Activated CD4-positive, alpha-beta memory T cell treated with anti-CD3 and anti-CD28 coated beads, Interleukin-2, amount 10 ng/mL, durations not matched to agents 7 days and 5 days (primary cell): Measurements from ENCODE around the gene HPCAL1. TPM values are rescaled to one million over a fixed set of nuclear protein-coding genes. Genes with fewer than 3 reads are reported as not detected.
"Not testable (repeated sequence)": the region's sequence is repeated elsewhere in the genome, so short reads cannot be mapped to it uniquely, and the experiment has no call there.

Experiments
- CTCF ChIA-PET: fragments of 350-600 bp; sonication (Branson Sonifier 250); formaldehyde crosslinking; loops from one replicate; lab custom pipeline; 2021; ENCODE audit warnings: antibody characterized with exemption, inconsistent platforms; lab: Charles Lee
- POLR2A ChIA-PET: fragments of 350-600 bp; sonication (Branson Sonifier 250); formaldehyde crosslinking; loops from one replicate; lab custom pipeline; 2021; ENCODE audit warnings: antibody characterized with exemption; lab: Charles Lee
- DNase-seq: peaks from one replicate; pipeline ENCODE4 v3.0.0-alpha.2; 2020
- H3K27ac Mint-ChIP-seq: one replicate; pipeline ENCODE4 v1.8.0; 2021; ENCODE audit warnings: mild to moderate bottlenecking, mixed read lengths
- H3K27me3 Mint-ChIP-seq: one replicate; pipeline ENCODE4 v1.8.0; 2021; ENCODE audit warnings: mixed read lengths
- H3K36me3 Mint-ChIP-seq: one replicate; pipeline ENCODE4 v1.8.0; 2021; ENCODE audit warnings: low read depth, mixed read lengths
- H3K4me1 Mint-ChIP-seq: one replicate; pipeline ENCODE4 v1.8.0; 2021; ENCODE audit warnings: mixed read lengths
- H3K4me3 Mint-ChIP-seq: one replicate; pipeline ENCODE4 v1.8.0; 2021; ENCODE audit warnings: mild to moderate bottlenecking, mixed read lengths
- H3K9me3 Mint-ChIP-seq: one replicate; pipeline ENCODE4 v1.8.0; 2021; ENCODE audit warnings: mixed read lengths
- total RNA-seq, 2 experiments: library from RNA; stranded (reverse); gene quantifications; one replicate each; pipeline ENCODE4 v1.2.3, GENCODE V29; 2021

The HPCAL1 gene
- total RNA-seq, 2 experiments from 2014 or later = 70.0 to 71.4 TPM

DNA sequence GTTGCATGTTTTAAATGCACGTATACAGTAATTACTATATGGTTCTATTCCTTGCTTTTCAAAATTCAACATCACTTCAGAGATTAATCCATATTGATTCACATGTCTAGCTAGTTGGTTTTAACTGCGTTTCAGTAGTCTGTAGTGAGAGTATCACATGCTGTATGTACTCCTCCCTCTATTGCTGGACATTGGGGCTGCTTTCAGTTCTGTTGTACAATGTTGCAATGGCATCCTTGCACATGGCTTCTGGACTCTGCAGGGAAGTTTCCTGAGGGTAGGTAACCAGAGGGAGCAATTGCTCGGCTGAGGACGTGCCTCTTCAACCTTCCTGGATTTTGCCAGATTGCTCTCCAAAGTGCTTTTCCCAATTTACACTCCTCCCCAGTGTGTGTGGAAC is 10.7 kb upstream of the HPCAL1 start:
- Mint-ChIP-seq H3K9me3 (peaks cover 2% of the 10 kb centered on the region), H3K36me3 (peaks cover 2% of the 10 kb centered on the region), H3K27me3 (no peaks in the 10 kb centered on the region), H3K4me1 (peaks cover 4% of the 10 kb centered on the region), H3K4me3 (no peak overlapping the region), H3K27ac (no peak overlapping the region)
- ChIA-PET CTCF (no interaction called here), POLR2A (no interaction called here)
- no peak for DNase-seq

DNA sequence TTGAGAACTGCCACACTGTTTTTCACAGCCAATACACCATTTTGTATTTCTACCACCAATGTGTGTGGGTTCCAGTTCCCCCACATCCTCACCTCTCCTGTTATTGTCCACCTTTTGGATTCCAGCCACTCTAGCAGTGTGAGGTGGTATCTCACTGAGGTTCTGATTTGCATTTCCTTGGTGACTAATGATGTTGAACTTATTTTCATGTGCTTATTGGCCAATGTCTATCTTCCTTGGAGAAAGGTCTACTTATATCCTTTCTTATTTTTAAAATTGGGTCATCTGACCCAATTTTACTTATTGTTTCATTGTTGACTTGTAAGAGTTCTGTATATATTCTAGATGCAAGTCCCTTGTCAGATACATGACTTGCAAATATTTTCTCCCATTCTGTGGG is 9.1 kb upstream of the HPCAL1 start:
- DNase-seq = no peak
- CTCF ChIA-PET = interaction anchor here (3.2 kb wide), 1 partner anchor 115 kb away, joined by 13 read pairs; no protein-coding TSS in a partner anchor
- no peak overlapping the region for H3K27ac Mint-ChIP-seq
- no peaks in the 10 kb centered on the region for H3K27me3 Mint-ChIP-seq
- POLR2A ChIA-PET = interaction anchor here (1.2 kb wide), 1 partner anchor 8 kb away, joined by 3 read pairs; no protein-coding TSS in a partner anchor
- H3K4me3 Mint-ChIP-seq = no peak overlapping the region
- H3K9me3 Mint-ChIP-seq = peaks cover 2% of the 10 kb centered on the region
- H3K36me3 Mint-ChIP-seq = peaks cover 2% of the 10 kb centered on the region
- H3K4me1 Mint-ChIP-seq = peaks cover 19% of the 10 kb centered on the region

DNA sequence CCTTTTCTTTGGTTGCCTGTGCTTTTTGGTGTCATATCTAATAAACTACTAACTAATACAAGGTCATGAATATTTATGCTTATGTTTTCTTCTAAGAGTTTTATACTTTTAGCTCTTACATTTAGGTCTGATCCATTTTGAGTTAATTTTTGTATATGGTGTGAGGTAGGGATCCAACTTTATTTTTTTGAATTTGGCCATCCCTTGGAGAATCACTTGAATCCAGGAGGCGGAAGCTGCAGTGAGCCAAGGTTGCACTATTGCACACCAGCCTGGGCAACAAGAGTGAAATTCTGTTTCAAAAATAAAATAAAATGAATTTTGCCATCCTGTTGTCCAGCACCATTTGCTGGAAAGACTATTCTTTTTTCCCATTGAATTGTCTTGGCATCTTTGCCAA is 8.6 kb upstream of the HPCAL1 start:
- no peak overlapping the region for H3K4me3 Mint-ChIP-seq
- H3K4me1 Mint-ChIP-seq = peaks cover 24% of the 10 kb centered on the region
- POLR2A ChIA-PET = no interaction called here
- peaks cover 2% of the 10 kb centered on the region for H3K9me3 Mint-ChIP-seq
- CTCF ChIA-PET = interaction anchor here (1.2 to 3.2 kb wide), 2 partner anchors 10 to 114 kb away, joined by 4 to 13 read pairs; no protein-coding TSS in a partner anchor
- no peaks in the 10 kb centered on the region for H3K27me3 Mint-ChIP-seq
- no peak overlapping the region for H3K27ac Mint-ChIP-seq
- H3K36me3 Mint-ChIP-seq = peaks cover 2% of the 10 kb centered on the region
- DNase-seq = no peak

DNA sequence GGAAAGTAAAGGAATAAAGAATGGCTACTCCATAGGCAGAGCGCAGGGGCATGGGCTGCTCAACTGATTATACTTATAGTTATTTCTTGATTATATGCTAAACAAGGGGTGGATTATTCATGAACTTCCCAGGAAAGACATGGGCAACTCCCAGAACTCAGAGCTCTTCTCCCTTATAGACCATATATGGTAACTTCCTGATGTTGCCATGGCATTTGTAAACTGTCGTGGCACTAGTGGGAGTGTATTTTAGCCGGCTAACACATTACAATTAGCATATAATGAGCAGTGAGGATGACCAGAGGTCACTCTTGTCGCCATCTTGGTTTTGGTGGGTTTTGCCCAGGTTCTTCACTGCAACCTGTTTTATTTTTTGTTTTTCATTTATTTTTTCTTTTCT is 7.1 kb upstream of the HPCAL1 start:
- peaks cover 34% of the 10 kb centered on the region for H3K4me1 Mint-ChIP-seq
- H3K27ac Mint-ChIP-seq, H3K4me3 Mint-ChIP-seq, H3K27me3 Mint-ChIP-seq, DNase-seq, POLR2A ChIA-PET, H3K36me3 Mint-ChIP-seq, H3K9me3 Mint-ChIP-seq: not testable (repeated sequence)
- CTCF ChIA-PET = interaction anchor here (1.2 to 3.2 kb wide), 2 partner anchors 10 to 113 kb away, joined by 4 to 13 read pairs; no protein-coding TSS in a partner anchor

DNA sequence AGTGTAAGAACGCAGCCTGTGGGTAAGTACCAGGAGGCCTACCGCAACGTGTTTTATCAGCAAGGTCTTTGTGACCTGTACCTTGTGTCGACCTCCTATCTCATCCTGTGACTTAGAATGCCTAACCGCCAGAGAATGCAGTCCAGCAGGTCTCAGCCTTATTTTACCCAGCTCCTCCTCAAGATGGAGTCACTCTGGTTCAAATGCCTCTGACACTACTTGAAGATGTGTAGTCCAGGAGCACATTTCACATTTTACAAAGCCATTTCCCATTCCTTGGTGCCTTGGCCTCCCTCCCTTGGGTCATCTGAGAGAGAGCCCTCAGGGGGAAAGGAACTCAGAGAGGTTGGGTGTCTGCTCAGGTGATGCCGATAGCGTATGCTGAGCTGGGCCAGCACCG is 6.6 kb upstream of the HPCAL1 start:
- DNase-seq = no peak
- Mint-ChIP-seq H3K4me3 (no peak overlapping the region), H3K27me3 (no peaks in the 10 kb centered on the region), H3K4me1 (peaks cover 39% of the 10 kb centered on the region), H3K9me3 (peaks cover 2% of the 10 kb centered on the region), H3K27ac (no peak overlapping the region), H3K36me3 (peaks cover 2% of the 10 kb centered on the region)
- CTCF ChIA-PET = interaction anchor here (3.2 kb wide), 1 partner anchor 112 kb away, joined by 13 read pairs; no protein-coding TSS in a partner anchor
- POLR2A ChIA-PET = no interaction called here

DNA sequence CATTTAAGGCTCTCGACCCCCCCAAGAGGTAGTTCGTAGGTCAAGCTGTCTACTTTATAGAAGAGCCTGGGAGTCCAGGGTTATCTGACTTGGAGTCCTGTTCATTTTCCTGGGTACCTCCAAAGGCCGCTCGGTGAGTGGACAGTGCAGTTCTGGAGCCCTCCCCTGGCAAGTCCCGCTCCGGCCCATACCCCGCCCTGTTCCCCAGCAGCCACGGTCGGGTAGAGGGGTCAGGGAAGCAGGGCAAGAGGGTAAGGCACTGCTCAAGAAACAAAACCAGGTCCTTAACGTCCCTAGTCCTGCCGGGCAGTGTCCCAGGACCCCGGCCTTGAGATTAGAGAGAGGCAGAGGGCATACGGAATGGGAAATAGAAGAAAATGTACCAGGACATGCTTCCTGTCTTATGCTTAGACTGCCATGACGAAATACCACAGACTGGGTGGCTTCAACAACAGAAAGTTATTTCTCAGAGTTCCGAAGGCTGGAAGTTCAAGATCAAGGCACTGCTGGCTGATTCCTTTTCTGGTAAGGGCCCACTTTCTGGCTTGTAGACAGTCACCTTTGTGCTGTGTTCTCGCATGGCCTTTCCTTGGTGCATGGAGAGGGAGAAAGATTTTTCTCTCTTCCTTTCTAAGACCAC is 5.4 kb upstream of the HPCAL1 start:
- ChIA-PET POLR2A (interaction anchor here (1.1 to 1.7 kb wide), 4 partner anchors 8 to 111 kb away, joined by 3 to 11 read pairs (median 5); no protein-coding TSS in a partner anchor), CTCF (interaction anchor here (0.7 to 2.6 kb wide), 5 partner anchors 17 to 138 kb away, joined by 3 to 23 read pairs (median 5); no protein-coding TSS in a partner anchor)
- H3K4me1 Mint-ChIP-seq = peaks cover 48% of the 10 kb centered on the region
- no peaks in the 10 kb centered on the region for H3K27me3 Mint-ChIP-seq
- peaks cover 2% of the 10 kb centered on the region for H3K9me3 Mint-ChIP-seq
- H3K27ac Mint-ChIP-seq = no peak overlapping the region
- DNase-seq = no peak
- peaks cover 2% of the 10 kb centered on the region for H3K36me3 Mint-ChIP-seq
- H3K4me3 Mint-ChIP-seq = no peak overlapping the region

DNA sequence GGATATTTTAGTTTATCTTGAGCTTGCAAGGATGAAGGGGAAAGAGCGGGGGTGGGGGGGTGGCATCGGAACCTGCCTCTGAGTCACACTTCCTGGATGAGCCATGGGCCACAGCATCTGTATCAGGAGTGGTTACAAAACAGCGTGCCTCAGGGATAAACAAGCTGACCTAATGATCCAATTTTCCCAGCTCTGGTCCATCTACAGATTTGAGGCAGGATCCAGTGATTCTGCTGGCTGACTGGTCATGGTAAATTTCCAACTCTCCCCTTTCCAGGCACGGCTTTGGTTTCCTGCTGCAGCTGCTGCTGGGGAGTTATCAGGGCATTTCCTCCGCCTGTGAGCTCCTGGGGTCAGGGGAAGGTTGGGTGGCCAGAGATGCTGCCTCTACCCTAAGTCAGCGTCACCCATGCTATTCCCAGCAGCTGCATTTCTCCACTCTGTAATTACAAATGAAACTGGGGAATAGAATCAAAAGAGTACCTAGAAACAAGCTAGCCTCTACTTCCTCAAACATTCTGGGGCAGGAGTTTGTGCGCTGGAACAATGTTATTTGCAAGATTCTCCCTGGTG is 4.7 kb upstream of the HPCAL1 start:
- peaks cover 2% of the 10 kb centered on the region for H3K9me3 Mint-ChIP-seq
- DNase-seq = peak; percentile 66
- H3K27me3 Mint-ChIP-seq = no peaks in the 10 kb centered on the region
- H3K4me1 Mint-ChIP-seq = peaks cover 48% of the 10 kb centered on the region
- peak overlapping the region; percentile 40 for H3K27ac Mint-ChIP-seq
- ChIA-PET CTCF (interaction anchor here (1.0 to 2.6 kb wide), 7 partner anchors 14 to 173 kb away, joined by 3 to 23 read pairs (median 4); no protein-coding TSS in a partner anchor), POLR2A (interaction anchor here (1.0 to 1.8 kb wide), 7 partner anchors 9 to 110 kb away, joined by 3 to 11 read pairs (median 4); no protein-coding TSS in a partner anchor)
- no peak overlapping the region for H3K4me3 Mint-ChIP-seq
- H3K36me3 Mint-ChIP-seq = peaks cover 2% of the 10 kb centered on the region

DNA sequence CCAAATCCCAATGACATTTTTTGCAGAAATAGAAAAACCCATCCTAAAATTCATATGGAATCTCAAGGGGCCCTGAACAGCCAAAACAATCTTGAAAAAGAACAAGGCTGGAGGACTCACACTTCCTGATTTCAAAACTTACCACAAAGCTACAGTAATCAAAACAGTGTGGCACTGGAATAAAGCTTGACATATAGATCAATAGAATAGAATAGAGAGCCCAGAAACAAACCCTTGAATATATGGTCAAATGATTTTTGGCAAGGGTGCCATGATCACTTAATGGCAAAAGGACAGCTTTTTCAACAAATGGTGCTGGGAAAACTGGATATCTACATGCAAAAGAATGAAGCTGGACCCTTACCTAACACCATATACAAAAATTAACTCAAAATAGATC is 3.9 kb upstream of the HPCAL1 start:
- not testable (repeated sequence) for H3K4me3 Mint-ChIP-seq, H3K27me3 Mint-ChIP-seq, H3K36me3 Mint-ChIP-seq, DNase-seq, H3K9me3 Mint-ChIP-seq, H3K27ac Mint-ChIP-seq
- H3K4me1 Mint-ChIP-seq = peaks cover 51% of the 10 kb centered on the region
- ChIA-PET POLR2A (interaction anchor here (1.0 to 1.8 kb wide), 7 partner anchors 9 to 110 kb away, joined by 3 to 11 read pairs (median 4); no protein-coding TSS in a partner anchor), CTCF (interaction anchor here (1.0 to 2.6 kb wide), 7 partner anchors 15 to 174 kb away, joined by 3 to 23 read pairs (median 4); no protein-coding TSS in a partner anchor)

DNA sequence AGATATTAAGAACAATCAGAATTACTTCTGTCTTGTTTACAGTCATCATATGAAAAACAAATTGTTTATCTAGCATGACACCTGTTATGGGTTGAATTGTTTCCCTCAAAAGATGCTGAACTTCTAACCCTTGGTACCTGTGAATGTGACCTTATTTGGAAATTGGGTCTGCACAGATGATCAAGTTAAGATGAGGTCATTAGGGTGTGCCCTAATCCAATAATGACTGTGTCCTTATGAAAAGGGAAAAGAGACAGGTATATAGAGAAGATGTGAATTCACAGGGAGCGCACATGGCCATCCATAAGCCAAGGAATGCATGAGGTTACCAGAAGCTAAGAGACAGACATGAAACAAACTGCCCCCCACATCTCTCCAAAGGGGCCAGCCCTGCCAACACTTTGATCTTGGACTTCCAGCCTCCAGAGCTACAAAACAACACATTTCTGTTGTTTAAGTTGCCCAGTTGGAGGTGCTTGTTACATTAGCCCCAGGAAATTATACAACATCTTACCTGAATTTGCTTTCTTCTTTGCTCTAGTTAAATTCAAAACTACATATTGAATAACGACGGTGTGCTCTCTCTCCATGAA is 2.3 kb upstream of the HPCAL1 start:
- POLR2A ChIA-PET = interaction anchor here (1.0 to 6.9 kb wide), 6 partner anchors 29 to 179 kb away, joined by 3 to 109 read pairs (median 48); partner anchors contain the start of genes ODC1 and RRM2
- H3K4me1 Mint-ChIP-seq = peaks cover 64% of the 10 kb centered on the region
- no peak for DNase-seq

DNA sequence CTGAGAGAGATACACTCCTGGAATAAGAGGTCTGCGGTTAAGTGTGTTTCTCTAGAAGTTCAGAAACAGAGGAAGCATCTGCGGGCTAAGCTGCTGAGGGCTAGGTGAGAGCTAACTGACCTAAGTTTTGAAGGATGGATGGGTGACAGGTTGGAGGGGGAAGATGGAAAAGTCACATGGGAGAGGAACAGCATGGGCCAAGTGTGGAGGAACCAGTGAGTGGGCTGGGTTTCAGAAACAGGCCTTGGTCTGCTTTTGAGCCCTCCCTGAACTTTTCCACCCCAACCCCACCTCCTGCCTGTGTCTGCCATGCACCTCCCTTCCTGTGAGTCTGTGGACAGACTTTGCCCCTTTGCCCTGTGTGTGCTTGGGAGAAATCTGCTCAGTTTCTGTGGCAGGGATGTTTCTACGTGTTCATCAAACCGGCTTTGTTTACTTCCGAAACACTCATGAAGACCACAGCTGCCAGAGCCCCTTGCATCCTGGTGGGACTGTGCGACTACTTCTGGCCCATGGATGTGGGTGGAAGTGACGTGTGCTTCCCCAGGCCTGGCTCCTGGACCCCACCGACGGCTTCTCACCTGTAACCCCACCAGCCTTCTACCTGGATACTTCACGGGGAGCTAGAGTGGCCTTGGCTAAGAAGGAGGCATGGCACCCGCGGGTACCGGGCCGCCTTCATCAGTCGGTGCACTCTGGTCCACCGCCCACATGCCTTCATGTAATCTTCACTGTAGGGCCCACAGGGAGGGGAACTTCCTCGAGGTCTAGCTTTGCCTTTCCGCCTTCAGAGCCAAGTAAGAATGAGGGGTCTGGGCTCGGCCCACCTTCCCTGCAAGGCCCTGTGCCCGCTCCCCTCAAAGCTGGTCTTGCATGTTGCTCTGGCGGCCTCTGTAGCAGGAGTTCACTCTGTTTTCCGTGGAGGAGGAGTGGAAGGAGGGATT is 1.4 kb upstream of the HPCAL1 start:
- peaks cover 73% of the 10 kb centered on the region for H3K4me1 Mint-ChIP-seq
- no peaks in the 10 kb centered on the region for H3K36me3 Mint-ChIP-seq
- ChIA-PET POLR2A (interaction anchor here (0.8 to 6.9 kb wide), 15 partner anchors 8 to 549 kb away, joined by 3 to 109 read pairs (median 5); partner anchors contain the start of genes ODC1 and RRM2), CTCF (interaction anchor here (0.8 to 9.3 kb wide), 11 partner anchors 14 to 159 kb away, joined by 3 to 138 read pairs (median 5); partner anchors contain the start of gene ODC1)
- no peaks in the 10 kb centered on the region for H3K27me3 Mint-ChIP-seq
- H3K9me3 Mint-ChIP-seq = no peaks in the 10 kb centered on the region
- no peak for DNase-seq
- H3K27ac Mint-ChIP-seq = peak overlapping the region; percentile 82
- peak overlapping the region; percentile 70 for H3K4me3 Mint-ChIP-seq

More for the DNA sequence above, 2.3 kb upstream of the HPCAL1 start:
- Mint-ChIP-seq H3K27me3 (no peaks in the 10 kb centered on the region), H3K9me3 (no peaks in the 10 kb centered on the region), H3K36me3 (no peaks in the 10 kb centered on the region), H3K27ac (peak overlapping the region; percentile 82), H3K4me3 (peak overlapping the region; percentile 19)
- CTCF ChIA-PET = interaction anchor here (1.3 to 9.3 kb wide), 5 partner anchors 17 to 158 kb away, joined by 3 to 138 read pairs (median 7); no protein-coding TSS in a partner anchor

DNA sequence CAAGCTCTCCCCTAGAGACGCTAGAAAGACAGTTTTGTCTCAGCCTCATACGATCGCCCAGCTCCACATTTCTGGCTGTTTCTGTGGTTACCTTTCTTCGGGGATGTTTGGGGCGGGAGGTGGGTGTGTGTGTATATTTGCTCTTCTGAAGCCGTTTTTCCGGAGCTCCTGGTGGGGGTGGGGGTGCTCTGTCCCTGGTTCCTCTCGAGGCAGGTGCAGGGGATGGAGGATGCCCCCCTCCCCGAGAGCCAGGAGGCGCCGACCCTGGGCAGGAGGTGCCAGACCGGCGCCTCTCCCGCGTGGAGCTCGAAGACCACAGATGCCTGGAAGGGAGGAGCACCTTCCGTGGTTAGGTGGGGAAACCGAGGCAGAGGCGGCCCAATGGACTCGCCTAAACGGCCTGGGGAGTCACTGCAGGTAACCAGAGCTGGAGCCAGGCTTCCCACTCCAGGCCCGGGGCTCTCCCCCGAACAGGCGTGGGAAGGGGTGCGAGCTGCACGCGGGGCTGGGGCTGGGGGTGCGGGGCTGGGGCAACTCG is 694 bp upstream of the HPCAL1 start:
- POLR2A ChIA-PET = interaction anchor here (0.8 to 6.9 kb wide), 16 partner anchors 9 to 549 kb away, joined by 3 to 109 read pairs (median 5); partner anchors contain the start of genes ODC1 and RRM2
- no peaks in the 10 kb centered on the region for H3K27me3 Mint-ChIP-seq
- DNase-seq = peak; percentile 25
- H3K36me3 Mint-ChIP-seq = no peaks in the 10 kb centered on the region
- H3K27ac Mint-ChIP-seq = peak overlapping the region; percentile 82
- H3K4me1 Mint-ChIP-seq = peaks cover 76% of the 10 kb centered on the region
- peak overlapping the region; percentile 70 for H3K4me3 Mint-ChIP-seq
- no peaks in the 10 kb centered on the region for H3K9me3 Mint-ChIP-seq
- CTCF ChIA-PET = interaction anchor here (0.8 to 9.3 kb wide), 11 partner anchors 15 to 159 kb away, joined by 3 to 138 read pairs (median 6); partner anchors contain the start of gene ODC1
